Stimulated activated CD4-positive, alpha-beta T cell treated with anti-CD3 and anti-CD28 coated beads, Interleukin-12 subunit alpha, Interleukin-12 subunit beta, amount 100 ng/mL, for 48 hours (primary cell): ENCODE data around the gene TNFSF8.

Source experiments
- DNase-seq, 3 donors: peaks; one replicate each; pipeline ENCODE4 v3.0.0-alpha.2; 2020; ENCODE audit warnings: low read depth in 2 of 3, low spot score in 1 of 3

Gene TNFSF8

DNA sequence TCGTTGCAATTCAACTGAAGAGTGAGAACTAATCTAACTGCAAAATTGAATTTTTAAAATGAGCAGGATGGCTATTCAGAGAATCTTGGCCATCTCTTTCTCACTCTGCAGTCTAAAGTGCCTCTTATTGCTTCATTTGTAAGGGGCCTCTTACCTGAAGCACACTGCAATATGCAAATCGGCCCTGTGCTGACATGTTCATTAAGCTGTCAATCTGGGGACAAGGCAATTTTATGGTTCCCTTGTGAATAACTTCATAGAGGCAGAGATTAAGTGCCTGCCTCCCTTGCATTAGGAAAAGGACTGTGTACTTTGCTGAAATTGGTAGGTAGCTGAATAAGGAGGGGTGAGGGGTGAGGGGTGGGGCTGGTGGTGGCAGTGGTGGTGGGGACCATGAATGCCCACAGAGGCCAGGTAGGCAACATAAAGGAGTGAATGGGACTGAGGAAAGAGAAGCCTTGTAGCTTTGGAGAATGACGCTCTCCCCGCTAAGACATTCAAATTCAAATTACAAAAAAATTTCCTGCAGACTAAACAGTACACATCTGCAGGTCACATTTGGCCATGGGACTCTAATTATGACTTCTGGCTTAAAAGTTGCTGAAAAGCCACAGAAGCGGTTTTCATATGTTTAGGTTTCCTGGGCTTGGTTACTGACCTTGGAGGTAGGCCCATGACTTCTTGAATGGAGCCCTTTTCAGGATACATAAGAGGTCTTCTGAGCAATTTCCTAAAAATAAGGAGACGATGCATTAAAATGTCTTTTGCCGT, 25.0 kb downstream of the TNFSF8 start:
- no peak for DNase-seq

DNA sequence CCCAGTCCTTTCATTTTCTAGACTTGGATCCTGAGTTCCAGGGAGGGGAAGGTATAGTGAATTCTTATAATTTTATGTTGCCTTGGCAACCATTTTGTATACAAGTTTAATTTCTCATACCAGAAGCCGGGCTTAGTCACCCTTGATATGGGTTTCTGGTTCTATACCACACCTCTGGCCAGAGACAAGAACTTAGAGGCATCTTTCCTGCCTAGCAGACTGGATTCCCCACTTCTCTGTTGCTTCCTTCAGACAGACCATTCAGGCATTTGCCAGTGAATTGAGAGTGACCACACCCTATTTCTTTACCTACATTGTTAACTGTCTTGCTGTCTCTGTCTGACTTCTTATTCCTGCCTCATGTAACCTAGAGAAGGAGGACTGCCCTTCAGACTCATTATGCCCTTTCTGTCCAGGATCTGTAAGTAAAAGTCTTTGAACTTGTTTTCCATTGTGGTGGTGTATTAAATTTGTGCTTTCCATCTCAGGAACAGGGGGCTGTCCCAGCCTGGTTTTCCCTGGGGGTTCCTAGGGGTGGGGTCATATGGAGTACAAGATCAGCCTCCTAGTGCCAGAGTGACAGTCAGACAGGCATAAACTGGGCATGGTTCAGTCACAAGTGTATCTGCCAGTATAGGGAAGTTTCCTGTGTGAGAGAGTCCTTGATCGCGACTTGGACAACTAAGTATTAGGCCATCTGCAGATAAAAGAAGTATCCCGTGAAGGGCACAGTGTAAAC, 27.4 kb downstream of the TNFSF8 start:
- no peak for DNase-seq

DNA sequence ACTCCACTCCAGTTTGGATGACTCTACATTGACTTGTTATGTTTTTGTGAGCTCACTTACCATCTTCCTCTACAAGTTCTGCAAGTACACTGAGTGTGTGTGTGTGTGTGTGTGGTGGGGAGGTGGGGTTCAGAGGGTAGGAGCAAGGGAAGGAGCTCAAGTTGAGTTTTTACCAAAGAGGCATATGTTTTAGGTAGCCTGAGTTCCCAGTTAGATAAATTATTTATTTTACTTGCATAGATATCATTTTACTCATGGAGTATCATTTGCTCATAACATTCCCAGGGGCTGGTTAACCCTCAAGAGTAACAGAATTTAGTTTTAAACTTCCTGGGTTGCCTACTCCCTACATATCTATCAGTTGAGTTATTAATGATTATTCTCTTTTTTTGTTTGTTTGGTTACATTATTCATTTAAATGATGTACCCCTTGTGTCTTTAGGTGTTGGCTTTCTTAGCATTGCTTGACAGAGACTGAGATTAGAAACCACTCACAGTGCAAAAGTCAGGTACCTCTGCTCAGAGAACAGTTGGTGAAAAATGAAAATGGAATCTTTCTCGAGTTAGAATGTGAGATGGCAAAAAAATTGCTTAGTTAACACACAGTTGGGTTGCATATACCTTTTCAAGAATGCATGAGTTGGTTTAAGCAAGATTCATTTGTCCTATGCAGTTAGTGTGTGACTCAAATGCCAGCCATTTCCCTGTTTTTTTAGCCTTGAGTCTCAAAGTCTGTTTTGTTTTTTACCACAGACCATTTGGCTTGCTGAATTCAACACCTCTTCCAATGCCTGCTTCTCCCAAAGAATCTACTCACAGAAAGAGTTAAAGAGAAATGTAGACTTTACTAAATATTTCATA, 29.2 kb downstream of the TNFSF8 start:
- no peak for DNase-seq

GRCh38 chr9:114899995-114900394, 30.4 kb downstream of the TNFSF8 start:
- DNase-seq = no peak

- DNase-seq = no peak
These were observed 30.9 kb downstream of the TNFSF8 start for GRCh38 chr9:114899461-114899860.

DNA sequence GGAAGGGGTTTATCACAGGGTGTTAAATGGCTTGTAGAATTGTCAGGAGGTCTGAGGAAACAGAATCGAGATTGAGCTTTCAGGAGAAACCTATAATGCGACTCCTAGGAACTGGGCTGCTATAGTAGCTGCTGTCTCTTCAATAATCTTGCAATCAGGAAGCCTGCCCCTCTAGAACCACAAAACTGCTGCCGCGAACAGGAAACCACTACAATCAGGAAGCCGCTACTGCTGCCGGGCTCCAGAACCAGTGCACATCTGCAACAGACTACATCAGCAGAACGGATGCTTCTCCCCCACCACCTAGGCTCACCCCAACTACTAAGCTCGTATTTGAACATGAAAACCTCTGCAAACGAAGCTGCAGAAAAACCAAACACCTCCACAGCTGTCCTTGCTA, 31.6 kb downstream of the TNFSF8 start:
- DNase-seq = peak; percentile 41 to 54 (median 44)

GRCh38 chr9:114897196-114897595, 33.2 kb downstream of the TNFSF8 start:
- DNase-seq = no peak

- no peak for DNase-seq
These were observed 34.0 kb downstream of the TNFSF8 start for GRCh38 chr9:114896344-114896743.

- no peak for DNase-seq
These were observed 34.8 kb downstream of the TNFSF8 start for GRCh38 chr9:114895521-114895991.

- peak in 2 of 3 donors; percentile 42 to 46 for DNase-seq
These were observed 35.6 kb downstream of the TNFSF8 start for GRCh38 chr9:114894609-114895433.

GRCh38 chr9:114894206-114894605, 36.2 kb downstream of the TNFSF8 start:
- DNase-seq = no peak

- DNase-seq = no peak
These were observed 37.0 kb downstream of the TNFSF8 start for GRCh38 chr9:114893221-114894010.

- peak in 1 of 3 donors; percentile 40 for DNase-seq
These were observed 40.6 kb downstream of the TNFSF8 start for GRCh38 chr9:114889802-114890224.

DNA sequence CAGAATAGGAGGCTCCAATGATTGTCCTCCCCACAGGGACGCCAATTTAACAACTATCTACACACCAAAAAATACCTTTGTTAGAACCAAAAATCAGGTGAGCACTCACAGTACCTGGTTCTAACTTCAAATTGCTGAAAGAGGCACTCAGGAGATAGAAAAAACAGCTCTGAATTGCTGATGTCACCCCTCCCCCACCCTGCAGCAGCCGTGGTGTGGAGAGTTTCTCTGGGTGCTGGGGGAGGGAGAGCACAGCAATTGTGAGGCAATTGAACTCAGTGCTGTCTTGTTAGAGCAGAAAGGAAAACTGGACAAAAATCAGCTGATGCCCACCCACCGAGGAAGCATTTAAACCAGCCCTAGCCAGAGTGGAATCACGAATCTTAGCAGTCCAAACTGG, 41.8 kb downstream of the TNFSF8 start:
- no peak for DNase-seq

DNA sequence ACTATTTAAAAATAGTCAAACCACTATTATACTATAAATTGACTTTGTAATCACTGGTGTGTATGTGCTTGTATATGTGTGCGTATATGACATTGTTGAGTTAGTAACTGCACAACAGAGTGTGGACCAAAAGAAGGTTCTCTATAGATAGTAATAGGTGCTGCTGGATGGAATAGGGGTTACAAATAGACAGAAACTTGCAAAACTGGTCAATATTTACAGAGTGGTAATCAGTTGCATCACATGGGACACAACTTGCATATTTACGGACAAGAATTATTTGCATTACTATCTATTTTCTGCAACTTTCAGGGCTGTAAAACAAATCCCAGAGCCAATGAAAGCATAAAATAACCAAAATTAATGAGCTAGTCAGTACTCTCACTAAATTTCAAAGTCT, 42.4 kb downstream of the TNFSF8 start:
- DNase-seq = no peak

GRCh38 chr9:114884787-114885452, 45.5 kb downstream of the TNFSF8 start:
- no peak for DNase-seq

GRCh38 chr9:114883709-114884108, 46.7 kb downstream of the TNFSF8 start:
- DNase-seq = no peak

DNA sequence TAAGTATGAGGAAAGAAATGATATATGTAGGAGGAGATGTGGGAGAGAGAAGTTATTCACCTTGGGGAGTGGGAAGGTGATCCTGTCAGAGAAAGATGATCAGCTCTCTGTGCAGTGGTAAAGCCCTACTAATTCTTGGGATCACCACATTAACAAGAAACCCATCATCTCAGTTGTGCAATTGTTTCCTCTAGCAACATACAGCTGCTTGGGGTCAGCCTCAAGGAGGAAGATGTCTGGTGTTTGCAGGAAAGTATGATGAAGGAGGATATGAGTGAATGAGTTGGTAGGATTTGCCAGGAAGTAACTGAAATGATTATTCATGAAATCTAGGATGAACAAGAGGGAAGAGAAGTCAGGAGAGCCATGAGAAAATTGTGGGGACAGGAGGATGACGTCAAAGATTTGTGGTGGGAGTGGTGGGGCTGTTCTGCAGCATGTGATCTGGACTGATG, 50.1 kb downstream of the TNFSF8 start:
- DNase-seq = no peak
